Measurements from ENCODE around the gene BRSK2.

Gene BRSK2

GRCh38 chr11:1480555-1481482 is 91.1 kb downstream of the BRSK2 start:
- H3K9me3 Mint-ChIP-seq: no peaks in the 10 kb centered on the region
- H3K27me3 Mint-ChIP-seq: no peaks in the 10 kb centered on the region
- ATAC-seq: no peak
- no peak for DNase-seq
- H3K4me1 Mint-ChIP-seq: peaks cover 4% of the 10 kb centered on the region
- H3K4me3 Mint-ChIP-seq: no peak overlapping the region
- H3K27ac Mint-ChIP-seq: no peak overlapping the region
- peaks cover under 1% of the 10 kb centered on the region for H3K36me3 Mint-ChIP-seq (ENCODE audit: low read depth)

GRCh38 chr11:1481483-1481825 is 91.7 kb downstream of the BRSK2 start:
- Mint-ChIP-seq H3K4me3 (no peak overlapping the region), H3K4me1 (peaks cover 6% of the 10 kb centered on the region), H3K27me3 (no peaks in the 10 kb centered on the region), H3K27ac (no peak overlapping the region), H3K9me3 (no peaks in the 10 kb centered on the region), H3K36me3 (ENCODE audit: low read depth) (no peaks in the 10 kb centered on the region)
- ATAC-seq (no peak), DNase-seq (no peak)

GRCh38 chr11:1481861-1482441 is 92.2 kb downstream of the BRSK2 start:
- DNase-seq: no peak
- no peaks in the 10 kb centered on the region for H3K27me3 Mint-ChIP-seq
- no peaks in the 10 kb centered on the region for H3K9me3 Mint-ChIP-seq
- H3K4me3 Mint-ChIP-seq: no peak overlapping the region
- no peaks in the 10 kb centered on the region for H3K36me3 Mint-ChIP-seq (ENCODE audit: low read depth)
- peaks cover 6% of the 10 kb centered on the region for H3K4me1 Mint-ChIP-seq
- no peak for ATAC-seq
- no peak overlapping the region for H3K27ac Mint-ChIP-seq

- ATAC-seq: no peak
- Mint-ChIP-seq H3K9me3 (no peaks in the 10 kb centered on the region), H3K4me1 (peaks cover 9% of the 10 kb centered on the region), H3K27me3 (no peaks in the 10 kb centered on the region), H3K27ac (no peak overlapping the region), H3K36me3 (ENCODE audit: low read depth) (no peaks in the 10 kb centered on the region), H3K4me3 (no peak overlapping the region)
- no peak for DNase-seq
Observed at GRCh38 chr11:1482581-1483444, 93.1 kb downstream of the BRSK2 start.

- Mint-ChIP-seq H3K4me3 (no peak overlapping the region), H3K9me3 (no peaks in the 10 kb centered on the region), H3K36me3 (ENCODE audit: low read depth) (no peaks in the 10 kb centered on the region), H3K27me3 (no peaks in the 10 kb centered on the region), H3K27ac (no peak overlapping the region), H3K4me1 (peaks cover 14% of the 10 kb centered on the region)
- DNase-seq (no peak), ATAC-seq (no peak)
Observed at GRCh38 chr11:1483445-1483961, 93.8 kb downstream of the BRSK2 start.

- DNase-seq (no peak), ATAC-seq (no peak)
- Mint-ChIP-seq H3K4me1 (peaks cover 16% of the 10 kb centered on the region), H3K36me3 (ENCODE audit: low read depth) (no peaks in the 10 kb centered on the region), H3K9me3 (no peaks in the 10 kb centered on the region), H3K27ac (no peak overlapping the region), H3K4me3 (no peak overlapping the region), H3K27me3 (no peaks in the 10 kb centered on the region)
Observed at GRCh38 chr11:1484061-1484671, 94.4 kb downstream of the BRSK2 start.

GRCh38 chr11:1484695-1485503 is 95.2 kb downstream of the BRSK2 start:
- H3K4me1 Mint-ChIP-seq: peaks cover 19% of the 10 kb centered on the region
- ATAC-seq: no peak
- H3K9me3 Mint-ChIP-seq: no peaks in the 10 kb centered on the region
- no peak for DNase-seq
- H3K27me3 Mint-ChIP-seq: no peaks in the 10 kb centered on the region
- no peak overlapping the region for H3K27ac Mint-ChIP-seq
- no peaks in the 10 kb centered on the region for H3K36me3 Mint-ChIP-seq (ENCODE audit: low read depth)
- no peak overlapping the region for H3K4me3 Mint-ChIP-seq

- no peak overlapping the region for H3K4me3 Mint-ChIP-seq
- DNase-seq: no peak
- ATAC-seq: no peak
- no peak overlapping the region for H3K27ac Mint-ChIP-seq
- H3K36me3 Mint-ChIP-seq (ENCODE audit: low read depth): no peaks in the 10 kb centered on the region
- H3K27me3 Mint-ChIP-seq: no peaks in the 10 kb centered on the region
- no peaks in the 10 kb centered on the region for H3K9me3 Mint-ChIP-seq
- peaks cover 19% of the 10 kb centered on the region for H3K4me1 Mint-ChIP-seq
Observed at GRCh38 chr11:1485504-1485885, 95.8 kb downstream of the BRSK2 start.

- H3K27ac Mint-ChIP-seq: no peak within 1 kb of the TSS
- no peaks in the 10 kb centered on the region for H3K27me3 Mint-ChIP-seq
- peaks cover 19% of the 10 kb centered on the region for H3K4me1 Mint-ChIP-seq
- no peak within 1 kb of the TSS for H3K4me3 Mint-ChIP-seq
- no peak for DNase-seq
- no peaks in the 10 kb centered on the region for H3K36me3 Mint-ChIP-seq (ENCODE audit: low read depth)
- H3K9me3 Mint-ChIP-seq: no peaks in the 10 kb centered on the region
- no peak for ATAC-seq
Observed at GRCh38 chr11:1486054-1486825, 96.5 kb downstream of the BRSK2 start, which contains the start of gene MOB2. Gene MOB2, minus strand, starts transcription at chr11:1486779. Its CDS starts 223 bp downstream, at chr11:1486556.

- no peak overlapping the region for H3K4me3 Mint-ChIP-seq
- H3K27me3 Mint-ChIP-seq: no peaks in the 10 kb centered on the region
- H3K9me3 Mint-ChIP-seq: no peaks in the 10 kb centered on the region
- ATAC-seq: no peak
- no peak overlapping the region for H3K27ac Mint-ChIP-seq
- peaks cover 21% of the 10 kb centered on the region for H3K4me1 Mint-ChIP-seq
- DNase-seq: no peak
- H3K36me3 Mint-ChIP-seq (ENCODE audit: low read depth): no peaks in the 10 kb centered on the region
Observed at GRCh38 chr11:1487091-1487850, 97.5 kb downstream of the BRSK2 start.

- no peaks in the 10 kb centered on the region for H3K27me3 Mint-ChIP-seq
- ATAC-seq (no peak), DNase-seq (no peak)
- no peaks in the 10 kb centered on the region for H3K36me3 Mint-ChIP-seq (ENCODE audit: low read depth)
- peaks cover 28% of the 10 kb centered on the region for H3K4me1 Mint-ChIP-seq
- H3K9me3 Mint-ChIP-seq: no peaks in the 10 kb centered on the region
- H3K4me3 Mint-ChIP-seq: no peak overlapping the region
- H3K27ac Mint-ChIP-seq: no peak overlapping the region
Observed at GRCh38 chr11:1487851-1488574, 98.3 kb downstream of the BRSK2 start.

GRCh38 chr11:1488575-1489180 is 98.9 kb downstream of the BRSK2 start:
- Mint-ChIP-seq H3K27ac (no peak overlapping the region), H3K36me3 (ENCODE audit: low read depth) (peaks cover under 1% of the 10 kb centered on the region), H3K4me1 (peaks cover 32% of the 10 kb centered on the region), H3K27me3 (no peaks in the 10 kb centered on the region), H3K9me3 (no peaks in the 10 kb centered on the region), H3K4me3 (no peak overlapping the region)
- no peak for DNase-seq
- ATAC-seq: no peak

Measured in activated naive CD8-positive, alpha-beta T cell treated with anti-CD3 and anti-CD28 coated beads, Interleukin-2, amount 50 U/mL, for 24 hours (primary cell).